K562 (cell line): ENCODE measurements around the gene LPIN3. TPM values are rescaled to one million over a fixed set of nuclear protein-coding genes. Genes with fewer than 3 reads are reported as not detected.

Experiments
- CCNT2 ChIP-seq: IDR thresholded peaks from 2 replicates; pipeline ENCODE4 v1.6.1; 2011; ENCODE audit warnings: borderline replicate concordance, low read depth, mild to moderate bottlenecking, moderate library complexity, mixed read lengths, low read length; ENCODE audit not compliant: insufficient read length; ENCODE audit errors: extremely low read depth
- KDM4B ChIP-seq, 2 experiments: fragments of 450-650 bp in 1 of 2; sonication (generic) in 1 of 2; IDR thresholded peaks; 2 replicates each; pipeline ENCODE4 v1.6.1; 2016 to 2017; ENCODE audit warnings: borderline replicate concordance in 2 of 2, antibody characterized with exemption in 1 of 2, low read depth in 1 of 2, mild to moderate bottlenecking in 1 of 2
- NRF1 ChIP-seq, 2 experiments: fragments of 450-650 bp; IDR thresholded peaks in 1 of 2; conservative IDR thresholded peaks in 1 of 2; 2 replicates each; pipeline ENCODE4 v1.6.1; 2014; ENCODE audit warnings: mild to moderate bottlenecking in 2 of 2
- PYGO2 ChIP-seq: fragments of 450-650 bp; IDR thresholded peaks from 2 replicates; pipeline ENCODE4 v1.6.1; 2016; ENCODE audit warnings: mild to moderate bottlenecking, missing genetic modification characterization, moderate library complexity, missing compliant biosample characterization
- RCOR1 ChIP-seq, 2 experiments: IDR thresholded peaks; 2 replicates each; pipeline ENCODE4 v1.6.1; 2012; ENCODE audit warnings: low read depth in 2 of 2, low read length in 2 of 2, borderline replicate concordance in 1 of 2, improper control_type of control experiment in 1 of 2
- TEAD2 ChIP-seq: fragments of 450-650 bp; IDR thresholded peaks from 2 replicates; pipeline ENCODE4 v1.6.1; 2016; ENCODE audit warnings: missing genetic modification characterization, control low read depth, missing compliant biosample characterization
- ZBTB7A ChIP-seq: IDR thresholded peaks from 2 replicates; pipeline ENCODE4 v1.6.1; 2011; ENCODE audit warnings: low read depth, mild to moderate bottlenecking, low read length, moderate library complexity, borderline replicate concordance; ENCODE audit not compliant: control insufficient read depth
- ZBTB8A ChIP-seq: fragments of 450-650 bp; IDR thresholded peaks from 2 replicates; pipeline ENCODE4 v1.6.1; 2018; ENCODE audit warnings: mild to moderate bottlenecking, moderate library complexity; ENCODE audit not compliant: partially characterized antibody
- ZNF431 ChIP-seq: sonication (generic); formaldehyde crosslinking; IDR thresholded peaks from 2 replicates; pipeline ENCODE4 v1.8.0; 2022; ENCODE audit warnings: mild to moderate bottlenecking, missing genetic modification reagents
- polyA plus RNA-seq, 8 experiments: library from polyadenylated mRNA; depleted of rRNA in 4 of 8; stranded (reverse) in 5 of 8; unstranded in 3 of 8; fragments of >200 nt; fragmentation: Nextera tagmentation in 2 of 8; fragmentation: Illumina TruSeq in 1 of 8; extraction: Ambion mirVana in 2 of 8; extraction: Trizol in 1 of 8; gene quantifications; 2 replicates each; pipeline versions ENCODE4 v1.2.1 to v1.2.3, GENCODE V29; 2011 to 2014; ENCODE audit warnings: inconsistent platforms in 1 of 8, missing spikeins in 1 of 8
- total RNA-seq, 7 experiments: library from RNA; depleted of rRNA in 6 of 7; stranded (reverse); fragments of >200 nt in 6 of 7; fragmentation: Illumina TruSeq in 2 of 7; extraction: Trizol in 2 of 7; gene quantifications; 2 replicates each; pipeline versions ENCODE4 v1.2.1 to v1.2.3, GENCODE V29; 2011 to 2021; ENCODE audit warnings: low replicate concordance in 1 of 7
- TF ChIP-seq, protein P1 (sequence below): fragments of 450-650 bp; formaldehyde crosslinking; IDR thresholded peaks from 2 replicates; pipeline ENCODE4 v1.4.0; 2020; ENCODE audit warnings: mild to moderate bottlenecking, moderate library complexity
- TF ChIP-seq, protein P2 (sequence below): fragments of 450-650 bp; IDR thresholded peaks from 2 replicates; pipeline ENCODE4 v1.6.1; 2016; ENCODE audit warnings: low read depth
- TF ChIP-seq, protein P3 (sequence below): fragments of 450-650 bp; IDR thresholded peaks from 2 replicates; pipeline ENCODE4 v1.7.0; 2016; ENCODE audit warnings: borderline replicate concordance
- TF ChIP-seq, protein P4 (sequence below): fragments of 250-450 bp; sonication (Bioruptor Pico); IDR thresholded peaks from 2 replicates; pipeline ENCODE4 v1.4.0; 2020; ENCODE audit warnings: borderline replicate concordance

Gene LPIN3
- total and polyA plus RNA-seq, 9 of the 15 experiments (the other 6 are each of a cell fraction or from before 2014, with no cell fraction given): 2.2 to 10.4 (median 5.9) TPM

DNA sequence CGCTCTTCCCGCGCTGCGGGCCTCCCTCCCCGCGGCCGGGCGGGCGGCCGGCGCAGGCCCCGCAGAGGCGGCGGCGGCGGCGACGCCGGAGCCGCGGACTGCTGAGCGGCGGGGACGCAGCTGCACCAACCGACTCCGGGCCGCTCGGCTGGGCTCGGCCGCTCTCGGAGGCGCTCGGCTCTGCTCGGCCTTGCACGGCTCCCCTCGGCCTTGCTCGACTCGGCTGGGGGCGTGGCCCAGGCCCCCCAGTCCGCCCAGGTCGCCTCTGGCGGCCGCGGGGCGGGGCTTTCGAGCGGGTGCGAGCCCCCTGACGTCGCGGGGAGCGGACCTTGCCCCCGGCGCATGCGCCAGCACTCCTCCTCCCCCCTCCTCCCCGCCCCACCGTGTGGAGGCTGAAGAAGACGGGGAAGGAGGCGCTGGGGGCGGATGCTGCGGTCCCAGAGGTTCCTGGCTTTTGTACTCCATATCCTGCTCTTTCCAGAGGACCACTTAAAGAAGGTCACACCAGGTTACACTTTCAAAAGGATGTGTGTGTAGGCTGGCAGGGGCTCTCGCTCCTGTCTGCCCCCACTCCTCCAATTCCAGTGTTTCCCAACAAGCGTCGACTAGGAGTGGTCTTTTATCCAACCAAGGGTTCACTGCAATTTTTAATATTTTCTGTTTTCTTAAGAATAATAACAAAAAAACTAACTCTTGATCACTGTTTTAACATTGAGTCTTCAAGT lies 22.9 kb upstream of the LPIN3 start, which contains the start of gene ZHX3 (continued):
- TF ChIP-seq, protein P1, sequence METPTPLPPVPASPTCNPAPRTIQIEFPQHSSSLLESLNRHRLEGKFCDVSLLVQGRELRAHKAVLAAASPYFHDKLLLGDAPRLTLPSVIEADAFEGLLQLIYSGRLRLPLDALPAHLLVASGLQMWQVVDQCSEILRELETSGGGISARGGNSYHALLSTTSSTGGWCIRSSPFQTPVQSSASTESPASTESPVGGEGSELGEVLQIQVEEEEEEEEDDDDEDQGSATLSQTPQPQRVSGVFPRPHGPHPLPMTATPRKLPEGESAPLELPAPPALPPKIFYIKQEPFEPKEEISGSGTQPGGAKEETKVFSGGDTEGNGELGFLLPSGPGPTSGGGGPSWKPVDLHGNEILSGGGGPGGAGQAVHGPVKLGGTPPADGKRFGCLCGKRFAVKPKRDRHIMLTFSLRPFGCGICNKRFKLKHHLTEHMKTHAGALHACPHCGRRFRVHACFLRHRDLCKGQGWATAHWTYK: no peak
- TF ChIP-seq PYGO2: no peak
- TF ChIP-seq TEAD2 (tag): no peak
- TF ChIP-seq ZBTB7A: peak; percentile 82; the same call in 1 of the 2 replicates
- TF ChIP-seq, protein P2, sequence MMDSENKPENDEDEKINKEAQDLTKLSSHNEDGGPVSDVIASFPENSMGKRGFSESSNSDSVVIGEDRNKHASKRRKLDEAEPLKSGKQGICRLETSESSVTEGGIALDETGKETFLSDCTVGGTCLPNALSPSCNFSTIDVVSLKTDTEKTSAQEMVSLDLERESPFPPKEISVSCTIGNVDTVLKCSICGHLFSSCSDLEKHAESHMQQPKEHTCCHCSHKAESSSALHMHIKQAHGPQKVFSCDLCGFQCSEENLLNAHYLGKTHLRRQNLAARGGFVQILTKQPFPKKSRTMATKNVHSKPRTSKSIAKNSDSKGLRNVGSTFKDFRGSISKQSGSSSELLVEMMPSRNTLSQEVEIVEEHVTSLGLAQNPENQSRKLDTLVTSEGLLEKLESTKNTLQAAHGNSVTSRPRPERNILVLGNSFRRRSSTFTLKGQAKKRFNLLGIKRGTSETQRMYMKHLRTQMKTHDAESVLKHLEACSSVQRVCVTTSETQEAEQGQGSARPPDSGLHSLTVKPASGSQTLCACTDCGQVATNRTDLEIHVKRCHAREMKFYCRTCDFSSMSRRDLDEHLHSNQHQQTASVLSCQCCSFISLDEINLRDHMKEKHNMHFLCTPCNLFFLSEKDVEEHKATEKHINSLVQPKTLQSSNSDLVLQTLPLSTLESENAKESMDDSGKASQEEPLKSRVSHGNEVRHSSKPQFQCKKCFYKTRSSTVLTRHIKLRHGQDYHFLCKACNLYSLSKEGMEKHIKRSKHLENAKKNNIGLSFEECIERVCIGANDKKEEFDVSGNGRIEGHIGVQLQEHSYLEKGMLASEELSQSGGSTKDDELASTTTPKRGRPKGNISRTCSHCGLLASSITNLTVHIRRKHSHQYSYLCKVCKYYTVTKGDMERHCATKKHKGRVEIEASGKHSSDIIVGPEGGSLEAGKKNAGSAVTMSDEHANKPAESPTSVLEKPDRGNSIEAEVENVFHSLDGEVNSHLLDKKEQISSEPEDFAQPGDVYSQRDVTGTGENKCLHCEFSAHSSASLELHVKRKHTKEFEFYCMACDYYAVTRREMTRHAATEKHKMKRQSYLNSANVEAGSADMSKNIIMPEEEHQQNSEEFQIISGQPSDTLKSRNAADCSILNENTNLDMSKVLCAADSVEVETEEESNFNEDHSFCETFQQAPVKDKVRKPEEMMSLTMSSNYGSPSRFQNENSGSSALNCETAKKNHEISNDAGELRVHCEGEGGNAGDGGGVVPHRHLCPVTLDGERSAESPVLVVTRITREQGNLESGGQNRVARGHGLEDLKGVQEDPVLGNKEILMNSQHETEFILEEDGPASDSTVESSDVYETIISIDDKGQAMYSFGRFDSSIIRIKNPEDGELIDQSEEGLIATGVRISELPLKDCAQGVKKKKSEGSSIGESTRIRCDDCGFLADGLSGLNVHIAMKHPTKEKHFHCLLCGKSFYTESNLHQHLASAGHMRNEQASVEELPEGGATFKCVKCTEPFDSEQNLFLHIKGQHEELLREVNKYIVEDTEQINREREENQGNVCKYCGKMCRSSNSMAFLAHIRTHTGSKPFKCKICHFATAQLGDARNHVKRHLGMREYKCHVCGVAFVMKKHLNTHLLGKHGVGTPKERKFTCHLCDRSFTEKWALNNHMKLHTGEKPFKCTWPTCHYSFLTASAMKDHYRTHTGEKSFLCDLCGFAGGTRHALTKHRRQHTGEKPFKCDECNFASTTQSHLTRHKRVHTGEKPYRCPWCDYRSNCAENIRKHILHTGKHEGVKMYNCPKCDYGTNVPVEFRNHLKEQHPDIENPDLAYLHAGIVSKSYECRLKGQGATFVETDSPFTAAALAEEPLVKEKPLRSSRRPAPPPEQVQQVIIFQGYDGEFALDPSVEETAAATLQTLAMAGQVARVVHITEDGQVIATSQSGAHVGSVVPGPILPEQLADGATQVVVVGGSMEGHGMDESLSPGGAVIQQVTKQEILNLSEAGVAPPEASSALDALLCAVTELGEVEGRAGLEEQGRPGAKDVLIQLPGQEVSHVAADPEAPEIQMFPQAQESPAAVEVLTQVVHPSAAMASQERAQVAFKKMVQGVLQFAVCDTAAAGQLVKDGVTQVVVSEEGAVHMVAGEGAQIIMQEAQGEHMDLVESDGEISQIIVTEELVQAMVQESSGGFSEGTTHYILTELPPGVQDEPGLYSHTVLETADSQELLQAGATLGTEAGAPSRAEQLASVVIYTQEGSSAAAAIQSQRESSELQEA: no peak
- peak; percentile 53 for TF ChIP-seq CCNT2
- TF ChIP-seq ZBTB8A: no peak
- TF ChIP-seq RCOR1 (IDR thresholded peaks at IDR 0.05; ENCODE audit: borderline replicate concordance in 1 of 2, low read depth in 2 of 2, low read length in 2 of 2): 0 out of 4 replicates have a peak, but pooled peaks of 1 of the 2 experiments have one; percentile 27
- TF ChIP-seq, protein P3, sequence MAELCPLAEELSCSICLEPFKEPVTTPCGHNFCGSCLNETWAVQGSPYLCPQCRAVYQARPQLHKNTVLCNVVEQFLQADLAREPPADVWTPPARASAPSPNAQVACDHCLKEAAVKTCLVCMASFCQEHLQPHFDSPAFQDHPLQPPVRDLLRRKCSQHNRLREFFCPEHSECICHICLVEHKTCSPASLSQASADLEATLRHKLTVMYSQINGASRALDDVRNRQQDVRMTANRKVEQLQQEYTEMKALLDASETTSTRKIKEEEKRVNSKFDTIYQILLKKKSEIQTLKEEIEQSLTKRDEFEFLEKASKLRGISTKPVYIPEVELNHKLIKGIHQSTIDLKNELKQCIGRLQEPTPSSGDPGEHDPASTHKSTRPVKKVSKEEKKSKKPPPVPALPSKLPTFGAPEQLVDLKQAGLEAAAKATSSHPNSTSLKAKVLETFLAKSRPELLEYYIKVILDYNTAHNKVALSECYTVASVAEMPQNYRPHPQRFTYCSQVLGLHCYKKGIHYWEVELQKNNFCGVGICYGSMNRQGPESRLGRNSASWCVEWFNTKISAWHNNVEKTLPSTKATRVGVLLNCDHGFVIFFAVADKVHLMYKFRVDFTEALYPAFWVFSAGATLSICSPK: no peak
- TF ChIP-seq, protein P4, sequence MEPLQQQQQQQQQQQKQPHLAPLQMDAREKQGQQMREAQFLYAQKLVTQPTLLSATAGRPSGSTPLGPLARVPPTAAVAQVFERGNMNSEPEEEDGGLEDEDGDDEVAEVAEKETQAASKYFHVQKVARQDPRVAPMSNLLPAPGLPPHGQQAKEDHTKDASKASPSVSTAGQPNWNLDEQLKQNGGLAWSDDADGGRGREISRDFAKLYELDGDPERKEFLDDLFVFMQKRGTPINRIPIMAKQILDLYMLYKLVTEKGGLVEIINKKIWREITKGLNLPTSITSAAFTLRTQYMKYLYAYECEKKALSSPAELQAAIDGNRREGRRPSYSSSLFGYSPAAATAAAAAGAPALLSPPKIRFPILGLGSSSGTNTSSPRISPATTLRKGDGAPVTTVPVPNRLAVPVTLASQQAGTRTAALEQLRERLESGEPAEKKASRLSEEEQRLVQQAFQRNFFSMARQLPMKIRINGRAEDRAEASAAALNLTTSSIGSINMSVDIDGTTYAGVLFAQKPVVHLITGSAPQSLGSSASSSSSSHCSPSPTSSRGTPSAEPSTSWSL: no peak
- TF ChIP-seq KDM4B (IDR thresholded peaks at IDR 0.05; ENCODE audit: borderline replicate concordance in 2 of 2, low read depth in 1 of 2): no peak
- no peak for TF ChIP-seq ZNF431
- TF ChIP-seq NRF1 (conservative IDR thresholded peaks at IDR 0.05 in 1 of 2, IDR thresholded peaks at IDR 0.05 in 1 of 2): peak; percentile 97
